Skin epidermis (tissue), 12 donors: ENCODE measurements around the gene SGSH.
A peak's percentile ranks its signal among the peaks of the same experiment; 100 is the strongest.
"Not testable (repeated sequence)": the region's sequence is repeated elsewhere in the genome, so short reads cannot be mapped to it uniquely, and the experiment has no call there.

Source experiments
- H3K27ac ChIP-seq, 21 experiments: fragments of 200-600 bp; sonication (generic) in 11 of 21; one replicate each; pipeline ENCODE4 v1.5.0; 2020; ENCODE audit warnings: mild to moderate bottlenecking in 3 of 21, inconsistent platforms in 2 of 21, moderate library complexity in 2 of 21
- H3K4me3 ChIP-seq, 7 experiments: fragments of 200-600 bp; sonication (generic) in 2 of 7; one replicate each; pipeline ENCODE4 v1.5.0; 2020; ENCODE audit warnings: inconsistent platforms in 2 of 7, mild to moderate bottlenecking in 2 of 7, moderate library complexity in 1 of 7

SGSH gene

GRCh38 chr17:80256034-80256350 is 35.9 kb upstream of the SGSH start:
- no peak overlapping the region for H3K4me3 ChIP-seq
- peak overlapping the region in 11 of 21 experiments; percentile 70 to 89 (median 81) for H3K27ac ChIP-seq

GRCh38 chr17:80254396-80255251 is 34.5 kb upstream of the SGSH start:
- no peak overlapping the region for H3K4me3 ChIP-seq
- H3K27ac ChIP-seq = peak overlapping the region in 19 of 21 experiments; percentile 22 to 89 (median 78)

- Histone ChIP-seq H3K27ac (peak overlapping the region in 19 of 21 experiments; percentile 22 to 89 (median 78)), H3K4me3 (no peak overlapping the region)
Observed at GRCh38 chr17:80253631-80254395, 33.7 kb upstream of the SGSH start.

GRCh38 chr17:80252871-80253270 is 32.7 kb upstream of the SGSH start:
- Histone ChIP-seq H3K27ac (peak overlapping the region in 7 of 21 experiments; percentile 7 to 82 (median 23)), H3K4me3 (no peak overlapping the region)

GRCh38 chr17:80251966-80252365 is 31.8 kb upstream of the SGSH start:
- no peak overlapping the region for H3K4me3 ChIP-seq
- H3K27ac ChIP-seq = peak overlapping the region in 2 of 21 experiments; percentile 11 to 29

GRCh38 chr17:80248894-80249710 is 29.0 kb upstream of the SGSH start:
- Histone ChIP-seq H3K27ac (no peak overlapping the region), H3K4me3 (no peak overlapping the region)

- H3K27ac ChIP-seq = no peak overlapping the region
Observed at GRCh38 chr17:80248001-80248893, 28.1 kb upstream of the SGSH start.

GRCh38 chr17:80247561-80247960 is 27.4 kb upstream of the SGSH start:
- no peak overlapping the region for H3K4me3 ChIP-seq
- H3K27ac ChIP-seq = no peak overlapping the region

More at GRCh38 chr17:80248001-80248893, 28.1 kb upstream of the SGSH start:
- H3K4me3 ChIP-seq = no peak overlapping the region

GRCh38 chr17:80246726-80247125 is 26.6 kb upstream of the SGSH start:
- H3K4me3 ChIP-seq = no peak overlapping the region
- H3K27ac ChIP-seq = no peak overlapping the region

- no peak overlapping the region for H3K4me3 ChIP-seq
- no peak overlapping the region for H3K27ac ChIP-seq
Observed at GRCh38 chr17:80246266-80246681, 26.1 kb upstream of the SGSH start.

GRCh38 chr17:80245566-80246265 is 25.6 kb upstream of the SGSH start:
- Histone ChIP-seq H3K4me3 (no peak overlapping the region), H3K27ac (no peak overlapping the region)

- no peak overlapping the region for H3K27ac ChIP-seq
- no peak overlapping the region for H3K4me3 ChIP-seq
Observed at GRCh38 chr17:80244871-80245509, 24.9 kb upstream of the SGSH start.

- H3K27ac ChIP-seq, H3K4me3 ChIP-seq: not testable (repeated sequence)
Observed at GRCh38 chr17:80244448-80244847, 24.3 kb upstream of the SGSH start.

GRCh38 chr17:80243526-80244433 is 23.6 kb upstream of the SGSH start:
- no peak overlapping the region for H3K27ac ChIP-seq
- H3K4me3 ChIP-seq = no peak overlapping the region

GRCh38 chr17:80242505-80242904 is 22.4 kb upstream of the SGSH start:
- Histone ChIP-seq H3K27ac (no peak overlapping the region), H3K4me3 (no peak overlapping the region)

GRCh38 chr17:80237386-80237785 is 17.3 kb upstream of the SGSH start:
- no peak overlapping the region for H3K27ac ChIP-seq
- H3K4me3 ChIP-seq = no peak overlapping the region

- H3K27ac ChIP-seq = no peak overlapping the region
Observed at GRCh38 chr17:80236911-80237310, 16.8 kb upstream of the SGSH start.

More at GRCh38 chr17:80236911-80237310, 16.8 kb upstream of the SGSH start:
- no peak overlapping the region for H3K4me3 ChIP-seq
